BE2C (cell line): ENCODE results near the gene ZNF460.

Experiments
- DNase-seq: peaks from one replicate; pipeline ENCODE4 v3.0.0-alpha.2; 2020
- H3K27me3 ChIP-seq: fragments of 250-450 bp; sonication (Bioruptor Pico); 2 replicates; pipeline ENCODE4 v1.5.1; 2020; ENCODE audit warnings: mild to moderate bottlenecking
- H3K36me3 ChIP-seq: fragments of 250-450 bp; sonication (Bioruptor Pico); 2 replicates; pipeline ENCODE4 v1.5.1; 2020; ENCODE audit warnings: mild to moderate bottlenecking
- H3K4me1 ChIP-seq: fragments of 250-450 bp; sonication (Bioruptor Pico); 2 replicates; pipeline ENCODE4 v1.5.1; 2020
- H3K4me3 ChIP-seq: 2 replicates; pipeline ENCODE4 v1.5.1; 2011; ENCODE audit warnings: low read depth, low read length
- H3K9me3 ChIP-seq: fragments of 250-450 bp; sonication (Bioruptor Pico); 2 replicates; pipeline ENCODE4 v1.5.1; 2020
- TF ChIP-seq, protein P1 (sequence below): IDR thresholded peaks from 2 replicates; pipeline ENCODE4 v1.5.1; 2012; ENCODE audit warnings: mild to moderate bottlenecking, low read depth, low read length

ZNF460 gene

DNA sequence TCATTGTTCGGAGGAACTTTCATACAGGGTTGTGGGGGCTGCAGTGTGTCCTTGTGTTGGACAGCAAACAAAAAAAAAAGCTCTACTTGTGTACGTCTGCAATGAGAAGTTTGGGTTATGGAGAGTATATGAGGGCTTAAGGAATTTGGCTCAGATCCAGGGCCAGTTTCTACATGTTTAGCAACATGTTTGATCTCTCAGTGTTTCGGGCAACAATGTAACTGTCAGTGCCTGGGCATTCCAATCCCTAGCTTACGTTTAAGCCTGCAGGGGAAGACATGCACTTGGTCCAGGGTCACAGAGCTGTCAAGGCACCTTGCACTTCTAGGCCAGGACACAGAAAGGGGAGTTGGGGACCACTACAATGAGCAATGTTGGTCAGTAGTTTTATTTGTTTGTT, 53.9 kb downstream of the ZNF460 start:
- Histone ChIP-seq H3K27me3 (no peaks in the 10 kb centered on the region), H3K9me3 (no peaks in the 10 kb centered on the region), H3K4me3 (no peak overlapping the region), H3K36me3 (peaks cover 3% of the 10 kb centered on the region; the same call in 1 of the 2 replicates), H3K4me1 (no peaks in the 10 kb centered on the region)
- DNase-seq, result no peak
- TF ChIP-seq, protein P1, sequence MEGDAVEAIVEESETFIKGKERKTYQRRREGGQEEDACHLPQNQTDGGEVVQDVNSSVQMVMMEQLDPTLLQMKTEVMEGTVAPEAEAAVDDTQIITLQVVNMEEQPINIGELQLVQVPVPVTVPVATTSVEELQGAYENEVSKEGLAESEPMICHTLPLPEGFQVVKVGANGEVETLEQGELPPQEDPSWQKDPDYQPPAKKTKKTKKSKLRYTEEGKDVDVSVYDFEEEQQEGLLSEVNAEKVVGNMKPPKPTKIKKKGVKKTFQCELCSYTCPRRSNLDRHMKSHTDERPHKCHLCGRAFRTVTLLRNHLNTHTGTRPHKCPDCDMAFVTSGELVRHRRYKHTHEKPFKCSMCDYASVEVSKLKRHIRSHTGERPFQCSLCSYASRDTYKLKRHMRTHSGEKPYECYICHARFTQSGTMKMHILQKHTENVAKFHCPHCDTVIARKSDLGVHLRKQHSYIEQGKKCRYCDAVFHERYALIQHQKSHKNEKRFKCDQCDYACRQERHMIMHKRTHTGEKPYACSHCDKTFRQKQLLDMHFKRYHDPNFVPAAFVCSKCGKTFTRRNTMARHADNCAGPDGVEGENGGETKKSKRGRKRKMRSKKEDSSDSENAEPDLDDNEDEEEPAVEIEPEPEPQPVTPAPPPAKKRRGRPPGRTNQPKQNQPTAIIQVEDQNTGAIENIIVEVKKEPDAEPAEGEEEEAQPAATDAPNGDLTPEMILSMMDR, result no peak

DNA sequence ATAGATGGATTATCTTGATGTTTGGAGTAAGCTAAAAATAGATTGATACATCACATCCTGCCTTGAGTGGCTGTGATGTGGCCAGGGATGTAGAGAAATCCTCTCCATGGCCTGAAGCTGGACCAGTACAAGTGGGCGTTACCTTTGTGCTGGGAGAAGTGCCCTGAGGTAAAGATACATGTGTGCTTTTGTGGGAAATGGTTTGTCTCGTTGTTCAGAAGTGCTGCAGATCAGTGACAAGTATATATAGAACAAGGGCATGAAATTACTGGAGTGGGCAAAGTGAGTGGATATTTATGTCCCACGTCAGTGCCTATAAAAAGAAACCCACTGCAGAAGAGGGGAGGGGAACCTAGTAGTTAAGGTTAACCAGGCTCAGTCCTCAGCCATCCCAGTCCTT, 58.6 kb downstream of the ZNF460 start:
- H3K9me3 ChIP-seq, result no peaks in the 10 kb centered on the region
- H3K4me3 ChIP-seq, result no peak overlapping the region
- no peak for DNase-seq
- H3K27me3 ChIP-seq, result peaks cover 8% of the 10 kb centered on the region
- H3K36me3 ChIP-seq, result no peaks in the 10 kb centered on the region
- TF ChIP-seq, protein P1, result no peak
- H3K4me1 ChIP-seq, result no peaks in the 10 kb centered on the region

DNA sequence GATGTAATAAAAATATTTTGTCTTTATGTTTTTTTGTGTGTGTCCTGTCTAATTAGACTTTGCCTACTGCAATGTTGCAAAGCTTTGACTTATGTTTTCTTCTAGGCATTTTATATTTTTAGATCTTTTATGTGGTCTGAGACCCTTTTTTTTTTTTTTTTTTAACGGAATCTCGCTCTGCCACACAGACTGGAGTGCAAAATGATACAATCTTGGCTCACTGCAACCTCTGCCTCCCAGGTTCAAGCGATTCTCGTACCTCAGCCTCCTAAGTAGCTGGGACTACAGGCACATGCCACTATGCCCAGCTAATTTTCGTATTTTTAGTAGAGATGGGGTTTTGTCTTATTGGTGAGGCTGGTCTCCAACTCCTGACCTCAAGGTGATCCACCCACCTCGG, 62.3 kb downstream of the ZNF460 start:
- Histone ChIP-seq H3K27me3 (peaks cover 28% of the 10 kb centered on the region), H3K4me1 (no peaks in the 10 kb centered on the region), H3K36me3 (no peaks in the 10 kb centered on the region), H3K9me3 (no peaks in the 10 kb centered on the region), H3K4me3 (no peak overlapping the region)
- no peak for DNase-seq
- TF ChIP-seq, protein P1, result no peak
